ENCODE measurements around the gene ZC2HC1C.

ZC2HC1C gene

GRCh38 chr14:75095690-75096089 is 26.2 kb downstream of the ZC2HC1C start:
- no peak for DNase-seq (ENCODE audit: extremely low read depth, insufficient read length)
- Histone ChIP-seq H3K36me3 (ENCODE audit: control insufficient read depth, insufficient read depth, low read length) (peaks cover 18% of the 10 kb centered on the region), H3K27me3 (replicated peaks; ENCODE audit: control insufficient read depth, insufficient read depth, low read length) (no peaks in the 10 kb centered on the region), H3K4me3 (replicated peaks; ENCODE audit: low read depth, low read length) (no peak overlapping the region)
- TF ChIP-seq, protein P1, sequence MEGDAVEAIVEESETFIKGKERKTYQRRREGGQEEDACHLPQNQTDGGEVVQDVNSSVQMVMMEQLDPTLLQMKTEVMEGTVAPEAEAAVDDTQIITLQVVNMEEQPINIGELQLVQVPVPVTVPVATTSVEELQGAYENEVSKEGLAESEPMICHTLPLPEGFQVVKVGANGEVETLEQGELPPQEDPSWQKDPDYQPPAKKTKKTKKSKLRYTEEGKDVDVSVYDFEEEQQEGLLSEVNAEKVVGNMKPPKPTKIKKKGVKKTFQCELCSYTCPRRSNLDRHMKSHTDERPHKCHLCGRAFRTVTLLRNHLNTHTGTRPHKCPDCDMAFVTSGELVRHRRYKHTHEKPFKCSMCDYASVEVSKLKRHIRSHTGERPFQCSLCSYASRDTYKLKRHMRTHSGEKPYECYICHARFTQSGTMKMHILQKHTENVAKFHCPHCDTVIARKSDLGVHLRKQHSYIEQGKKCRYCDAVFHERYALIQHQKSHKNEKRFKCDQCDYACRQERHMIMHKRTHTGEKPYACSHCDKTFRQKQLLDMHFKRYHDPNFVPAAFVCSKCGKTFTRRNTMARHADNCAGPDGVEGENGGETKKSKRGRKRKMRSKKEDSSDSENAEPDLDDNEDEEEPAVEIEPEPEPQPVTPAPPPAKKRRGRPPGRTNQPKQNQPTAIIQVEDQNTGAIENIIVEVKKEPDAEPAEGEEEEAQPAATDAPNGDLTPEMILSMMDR (IDR thresholded peaks at IDR 0.05; ENCODE audit: insufficient read depth, low read length, poor library complexity, severe bottlenecking), result no peak

DNA sequence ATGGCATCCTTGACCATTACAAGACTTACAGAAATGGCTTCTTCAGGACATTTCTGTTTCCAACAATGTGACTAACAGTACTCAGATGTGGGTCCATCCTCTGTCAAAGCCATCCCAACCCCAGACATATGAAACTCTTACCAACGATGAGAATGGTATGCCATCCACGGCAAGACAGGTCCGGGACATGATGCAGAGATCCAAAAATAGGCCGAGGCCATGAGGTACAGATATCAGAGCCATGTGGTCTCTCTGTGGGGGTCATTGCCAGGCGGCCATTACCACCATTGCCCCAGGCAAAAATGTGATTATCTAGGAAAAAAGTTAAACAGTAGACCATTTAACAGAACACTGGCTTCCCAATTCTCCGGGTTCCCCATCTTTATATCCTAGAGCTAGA is 27.5 kb downstream of the ZC2HC1C start:
- TF ChIP-seq, protein P1 (IDR thresholded peaks at IDR 0.05; ENCODE audit: insufficient read depth, low read length, poor library complexity, severe bottlenecking), result no peak
- no peak for DNase-seq (ENCODE audit: extremely low read depth, insufficient read length)
- no peaks in the 10 kb centered on the region for H3K27me3 ChIP-seq (replicated peaks; ENCODE audit: control insufficient read depth, insufficient read depth, low read length)
- H3K4me3 ChIP-seq (replicated peaks; ENCODE audit: low read depth, low read length), result no peak overlapping the region
- H3K36me3 ChIP-seq (ENCODE audit: control insufficient read depth, insufficient read depth, low read length), result peaks cover 21% of the 10 kb centered on the region

- Histone ChIP-seq H3K4me3 (replicated peaks; ENCODE audit: low read depth, low read length) (no peak overlapping the region), H3K27me3 (replicated peaks; ENCODE audit: control insufficient read depth, insufficient read depth, low read length) (no peaks in the 10 kb centered on the region), H3K36me3 (ENCODE audit: control insufficient read depth, insufficient read depth, low read length) (peaks cover 21% of the 10 kb centered on the region)
- TF ChIP-seq, protein P1 (IDR thresholded peaks at IDR 0.05; ENCODE audit: insufficient read depth, low read length, poor library complexity, severe bottlenecking), result no peak
- DNase-seq (ENCODE audit: extremely low read depth, insufficient read length), result no peak
Measured at GRCh38 chr14:75098212-75098611, 28.8 kb downstream of the ZC2HC1C start.

GRCh38 chr14:75098682-75099081 is 29.2 kb downstream of the ZC2HC1C start:
- DNase-seq (ENCODE audit: extremely low read depth, insufficient read length), result no peak
- H3K36me3 ChIP-seq (ENCODE audit: control insufficient read depth, insufficient read depth, low read length), result peaks cover 23% of the 10 kb centered on the region
- TF ChIP-seq, protein P1 (IDR thresholded peaks at IDR 0.05; ENCODE audit: insufficient read depth, low read length, poor library complexity, severe bottlenecking), result no peak
- H3K27me3 ChIP-seq (replicated peaks; ENCODE audit: control insufficient read depth, insufficient read depth, low read length), result no peaks in the 10 kb centered on the region
- no peak overlapping the region for H3K4me3 ChIP-seq (replicated peaks; ENCODE audit: low read depth, low read length)

DNA sequence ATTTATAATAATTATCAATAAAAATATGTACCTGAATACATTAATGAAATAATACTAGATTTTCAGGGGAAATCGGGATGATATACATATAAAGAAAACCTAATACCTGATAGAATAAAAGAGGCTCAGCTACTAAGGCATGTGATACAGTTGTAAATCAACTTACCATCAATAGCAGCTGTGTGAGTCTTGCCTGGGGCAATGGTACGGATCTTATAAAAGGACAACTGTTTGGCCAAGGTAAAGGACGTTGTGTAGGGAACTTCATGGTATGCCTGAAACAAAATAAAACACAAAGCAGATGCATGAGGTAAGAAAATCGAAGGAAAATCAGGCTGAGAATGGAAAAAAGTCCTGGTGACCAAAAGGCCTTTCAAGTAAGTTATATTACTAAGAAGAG is 32.0 kb downstream of the ZC2HC1C start:
- Histone ChIP-seq H3K4me3 (replicated peaks; ENCODE audit: low read depth, low read length) (no peak overlapping the region), H3K36me3 (ENCODE audit: control insufficient read depth, insufficient read depth, low read length) (peaks cover 23% of the 10 kb centered on the region), H3K27me3 (replicated peaks; ENCODE audit: control insufficient read depth, insufficient read depth, low read length) (no peaks in the 10 kb centered on the region)
- DNase-seq (ENCODE audit: extremely low read depth, insufficient read length), result no peak
- TF ChIP-seq, protein P1 (IDR thresholded peaks at IDR 0.05; ENCODE audit: insufficient read depth, low read length, poor library complexity, severe bottlenecking), result no peak

DNA sequence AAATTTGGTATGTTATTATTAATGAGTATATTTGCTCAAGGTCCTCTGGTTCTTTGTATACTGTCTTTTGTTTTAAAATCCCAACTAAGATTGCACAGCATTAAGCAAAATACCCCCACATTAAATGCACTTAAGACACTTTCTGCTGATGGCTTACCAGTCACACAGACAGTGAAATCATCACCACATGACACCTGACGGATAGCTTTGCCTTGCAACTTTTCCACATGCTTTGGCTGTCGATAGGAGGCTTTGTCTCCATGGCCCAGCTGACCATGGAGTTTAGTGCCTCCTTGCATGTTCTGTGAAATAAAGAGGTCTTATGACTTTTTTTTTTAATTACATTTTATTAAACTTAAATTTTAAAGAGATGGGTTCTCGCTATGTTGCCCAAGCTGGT is 37.7 kb downstream of the ZC2HC1C start:
- Histone ChIP-seq H3K27me3 (replicated peaks; ENCODE audit: control insufficient read depth, insufficient read depth, low read length) (no peaks in the 10 kb centered on the region), H3K4me3 (replicated peaks; ENCODE audit: low read depth, low read length) (no peak overlapping the region), H3K36me3 (ENCODE audit: control insufficient read depth, insufficient read depth, low read length) (peaks cover 13% of the 10 kb centered on the region)
- TF ChIP-seq, protein P1 (IDR thresholded peaks at IDR 0.05; ENCODE audit: insufficient read depth, low read length, poor library complexity, severe bottlenecking), result no peak
- DNase-seq (ENCODE audit: extremely low read depth, insufficient read length), result no peak

Measured in GM06990 (cell line).